HCT116 (cell line): ENCODE measurements around the gene SLC25A48. TPM values are rescaled to one million over a fixed set of nuclear protein-coding genes. Genes with fewer than 3 reads are reported as not detected.

ENCODE experiments used
- ATAC-seq: fragments of 200-7000 bp; cut with Tn5 transposase; 2 replicates; pipeline ENCODE4 v1.9.1; 2020; ENCODE audit warnings: mild to moderate bottlenecking, moderate library complexity
- BruUV-seq: library from RNA; stranded (reverse); fragments of 400-500 nt; replicated peaks from 2 replicates; lab custom pipeline; 2021; lab: Mats Ljungman, UMichigan
- CTCF ChIA-PET: fragments of 300-600 bp; sonication (Branson Sonifier 250); formaldehyde crosslinking; loops from one replicate; lab custom pipeline; 2021; ENCODE audit warnings: antibody characterized with exemption; lab: Charles Lee
- POLR2A ChIA-PET: fragments of 300-600, 350-600 bp; sonication (Branson Sonifier 250); formaldehyde crosslinking; loops from one replicate; lab custom pipeline; 2021; ENCODE audit warnings: antibody characterized with exemption; lab: Charles Lee
- RAD21 ChIA-PET, 2 experiments: fragments of 300-600 bp; sonication (Branson Sonifier 250); formaldehyde crosslinking; loops; one replicate each; lab custom pipeline; 2023; ENCODE audit warnings: low total read pairs in 2 of 2; ENCODE audit not compliant: uncharacterized antibody in 2 of 2, unreplicated experiment in 2 of 2, low non-redundant PET in 1 of 2; lab: Charles Lee
- DNase-seq: peaks from one replicate; pipeline ENCODE4 v3.0.0-alpha.2; 2010; ENCODE audit warnings: low read depth, low spot score
- H2AFZ ChIP-seq: fragments of 200-600 bp; shearing (Covaris generic), sonication (generic); 2 replicates; pipeline ENCODE4 v1.6.1; 2017; ENCODE audit warnings: low read depth, mixed run types, mixed read lengths, antibody characterized with exemption, low read length; ENCODE audit not compliant: poor library complexity, severe bottlenecking
- H3K27ac ChIP-seq: 2 replicates; pipeline ENCODE4 v1.5.1; 2012; ENCODE audit warnings: low read depth, low read length
- H3K27me3 ChIP-seq: fragments of 200-600 bp; sonication (generic); 2 replicates; pipeline ENCODE4 v1.6.1; 2016; ENCODE audit warnings: mixed run types, low read length, mixed read lengths; ENCODE audit not compliant: insufficient read depth
- H3K36me3 ChIP-seq, 2 experiments: fragments of 200-500 bp in 1 of 2; fragments of 200-600 bp in 1 of 2; sonication (Bioruptor generic) in 1 of 2; sonication (generic) in 1 of 2; 2 replicates each; pipeline versions ENCODE4 v1.5.1 to v1.6.1; 2014 to 2016; ENCODE audit warnings: low read length in 2 of 2, inconsistent platforms in 1 of 2, mixed read lengths in 1 of 2, mixed run types in 1 of 2; ENCODE audit not compliant: insufficient read depth in 2 of 2, control insufficient read depth in 1 of 2
- H3K4me1 ChIP-seq, 2 experiments: fragments of 200-600 bp in 1 of 2; sonication (generic) in 1 of 2; 2 replicates each; pipeline versions ENCODE4 v1.5.1 to v1.6.1; 2012 to 2017; ENCODE audit warnings: low read length in 2 of 2, inconsistent platforms in 1 of 2, mild to moderate bottlenecking in 1 of 2, mixed read lengths in 1 of 2, mixed run types in 1 of 2, moderate library complexity in 1 of 2; ENCODE audit not compliant: insufficient read depth in 2 of 2, control insufficient read depth in 1 of 2
- H3K4me2 ChIP-seq: fragments of 200-600 bp; sonication (generic); 2 replicates; pipeline ENCODE4 v1.6.1; 2017; ENCODE audit warnings: mixed run types, low read length, mixed read lengths
- H3K4me3 ChIP-seq, 2 experiments: fragments of 200-600 bp in 1 of 2; sonication (generic) in 1 of 2; replicated peaks in 1 of 2; 2 replicates each; pipeline ENCODE4 v1.5.1; 2011 to 2016; ENCODE audit warnings: low read length in 2 of 2, control low read depth in 1 of 2, low read depth in 1 of 2, mild to moderate bottlenecking in 1 of 2, mixed read lengths in 1 of 2, mixed run types in 1 of 2
- H3K79me2 ChIP-seq: fragments of 200-600 bp; sonication (generic); 2 replicates; pipeline ENCODE4 v1.6.1; 2017; ENCODE audit warnings: mild to moderate bottlenecking, mixed run types, low read length, moderate library complexity, mixed read lengths; ENCODE audit not compliant: insufficient read depth
- H3K9ac ChIP-seq: fragments of 200-600 bp; sonication (generic); 2 replicates; pipeline ENCODE4 v1.6.1; 2016; ENCODE audit warnings: low read length, mixed read lengths
- H3K9me2 ChIP-seq: fragments of 200-600 bp; sonication (generic), shearing (Covaris generic); 2 replicates; pipeline ENCODE4 v1.6.1; 2017; ENCODE audit warnings: mixed run types, mild to moderate bottlenecking, moderate library complexity; ENCODE audit not compliant: insufficient read depth
- H3K9me3 ChIP-seq, 2 experiments: fragments of 200-500 bp in 1 of 2; fragments of 200-600 bp in 1 of 2; sonication (Bioruptor generic) in 1 of 2; sonication (generic) in 1 of 2; 2 replicates each; pipeline ENCODE4 v1.6.1; 2014 to 2017; ENCODE audit warnings: low read length in 2 of 2, mixed read lengths in 2 of 2, inconsistent platforms in 1 of 2, low read depth in 1 of 2, mild to moderate bottlenecking in 1 of 2, mixed run types in 1 of 2, moderate library complexity in 1 of 2; ENCODE audit not compliant: control insufficient read depth in 1 of 2, insufficient read depth in 1 of 2
- H4K20me1 ChIP-seq: fragments of 200-600 bp; sonication (generic), shearing (Covaris generic); 2 replicates; pipeline ENCODE4 v1.6.1; 2017; ENCODE audit warnings: mixed run types, mild to moderate bottlenecking, moderate library complexity; ENCODE audit not compliant: insufficient read depth
- CTCF ChIP-seq, 3 experiments: fragments of 200-600 bp in 1 of 3; sonication (generic) in 1 of 3; IDR thresholded peaks in 2 of 3; conservative IDR thresholded peaks in 1 of 3; 2 replicates each; pipeline ENCODE4 v1.5.1; 2012 to 2017; ENCODE audit warnings: low read depth in 2 of 3, low read length in 2 of 3, antibody characterized with exemption in 1 of 3, borderline replicate concordance in 1 of 3, control low read depth in 1 of 3, mild to moderate bottlenecking in 1 of 3, mixed read lengths in 1 of 3, mixed run types in 1 of 3, moderate library complexity in 1 of 3; ENCODE audit not compliant: insufficient read depth in 1 of 3
- EGR1 ChIP-seq: IDR thresholded peaks from 2 replicates; pipeline ENCODE4 v1.6.1; 2012; ENCODE audit warnings: low read depth
- ELF1 ChIP-seq: IDR thresholded peaks from 2 replicates; pipeline ENCODE4 v1.6.1; 2012; ENCODE audit warnings: low read depth, borderline replicate concordance
- EZH2 ChIP-seq: fragments of 200-600 bp; sonication (generic); IDR thresholded peaks from 2 replicates; pipeline ENCODE4 v1.6.1; 2017; ENCODE audit warnings: antibody characterized with exemption, mixed run types
- EZH2phosphoT487 ChIP-seq: fragments of 200-600 bp; IDR thresholded peaks from 2 replicates; pipeline ENCODE4 v1.6.1; 2018; ENCODE audit warnings: antibody characterized with exemption, borderline replicate concordance
- FOSL1 ChIP-seq: IDR thresholded peaks from 2 replicates; pipeline ENCODE4 v1.6.1; 2012; ENCODE audit warnings: low read depth
- JUND ChIP-seq: IDR thresholded peaks from 2 replicates; pipeline ENCODE4 v1.6.1; 2012
- MAX ChIP-seq: IDR thresholded peaks from 2 replicates; pipeline ENCODE4 v1.6.1; 2012
- POLR2A ChIP-seq: IDR thresholded peaks from 2 replicates; pipeline ENCODE4 v1.7.0; 2011; ENCODE audit warnings: borderline replicate concordance; ENCODE audit not compliant: insufficient read depth, insufficient read length; ENCODE audit errors: extremely low read depth
- POLR2AphosphoS5 ChIP-seq: IDR thresholded peaks from 2 replicates; pipeline ENCODE4 v1.6.1; 2011; ENCODE audit warnings: mild to moderate bottlenecking, low read depth, low read length, moderate library complexity
- RAD21 ChIP-seq: IDR thresholded peaks from 2 replicates; pipeline ENCODE4 v1.6.1; 2012; ENCODE audit warnings: low read depth, mild to moderate bottlenecking
- REST ChIP-seq: IDR thresholded peaks from 2 replicates; pipeline ENCODE4 v1.6.1; 2012; ENCODE audit warnings: low read depth
- SIN3A ChIP-seq: IDR thresholded peaks from 2 replicates; pipeline ENCODE4 v1.6.1; 2012; ENCODE audit warnings: low read depth
- SP1 ChIP-seq: IDR thresholded peaks from 2 replicates; pipeline ENCODE4 v1.6.1; 2012; ENCODE audit warnings: low read depth
- SRF ChIP-seq: IDR thresholded peaks from 2 replicates; pipeline ENCODE4 v1.6.1; 2012; ENCODE audit warnings: low read depth
- ZFX ChIP-seq: fragments of 450-650 bp; IDR thresholded peaks from 2 replicates; pipeline ENCODE4 v1.6.1; 2017
- ZNF274 ChIP-seq: fragments of 200-500 bp; sonication (Bioruptor generic); IDR thresholded peaks from 2 replicates; pipeline ENCODE4 v1.6.1; 2014; ENCODE audit warnings: mild to moderate bottlenecking, low read depth, low read length, inconsistent platforms
- intact Hi-C: fragments of 100-400 bp; cut with micrococcal nuclease; formaldehyde crosslinking; loops from 2 replicates; pipeline ENCODE4 v1.10.0; 2022
- total RNA-seq: library from RNA; stranded (reverse); gene quantifications from one replicate; pipeline ENCODE4 v1.2.1, GENCODE V29; 2021; ENCODE audit not compliant: unreplicated experiment
- TF ChIP-seq, protein P1 (sequence below): IDR thresholded peaks from 2 replicates; pipeline ENCODE4 v1.6.1; 2012

SLC25A48 gene
- total RNA-seq, 1 experiment from 2014 or later = 2.8 TPM

GRCh38 chr5:135800656-135801055 is 33.8 kb upstream of the SLC25A48 start:
- no peak for TF ChIP-seq POLR2AphosphoS5
- no peak for TF ChIP-seq SIN3A
- TF ChIP-seq ZFX = no peak
- no peak for TF ChIP-seq CTCF (IDR thresholded peaks at IDR 0.05 in 2 of 3, conservative IDR thresholded peaks at IDR 0.05 in 1 of 3; ENCODE audit: borderline replicate concordance in 1 of 3, insufficient read depth in 1 of 3, low read depth in 2 of 3, low read length in 2 of 3)
- TF ChIP-seq, protein P1, sequence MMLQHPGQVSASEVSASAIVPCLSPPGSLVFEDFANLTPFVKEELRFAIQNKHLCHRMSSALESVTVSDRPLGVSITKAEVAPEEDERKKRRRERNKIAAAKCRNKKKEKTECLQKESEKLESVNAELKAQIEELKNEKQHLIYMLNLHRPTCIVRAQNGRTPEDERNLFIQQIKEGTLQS = no peak
- TF ChIP-seq ZNF274 = no peak
- TF ChIP-seq SP1 = no peak
- no peak for TF ChIP-seq MAX
- TF ChIP-seq RAD21 = no peak
- no peak for TF ChIP-seq SRF
- TF ChIP-seq FOSL1 = no peak
- TF ChIP-seq EZH2 = no peak
- no peak for TF ChIP-seq POLR2A
- TF ChIP-seq REST = no peak
- TF ChIP-seq JUND = no peak
- TF ChIP-seq ELF1 = no peak
- no peak for TF ChIP-seq EGR1
- TF ChIP-seq EZH2phosphoT487 = no peak
- H3K79me2 ChIP-seq = no peaks in the 10 kb centered on the region
- no TSS peak for BruUV-seq
- ATAC-seq (no peak), DNase-seq (no peak)
- H3K36me3 ChIP-seq = no peaks in the 10 kb centered on the region
- ChIA-PET POLR2A (no interaction called here), RAD21 (no interaction called here), CTCF (no interaction called here)
- no peaks in the 10 kb centered on the region for H3K9me2 ChIP-seq
- no peak overlapping the region for H3K4me3 ChIP-seq
- H3K4me1 ChIP-seq = no peaks in the 10 kb centered on the region
- H3K4me2 ChIP-seq = no peak overlapping the region
- no peaks in the 10 kb centered on the region for H3K9me3 ChIP-seq
- no peak overlapping the region for H2AFZ ChIP-seq
- H3K27me3 ChIP-seq = peaks cover 41% of the 10 kb centered on the region
- intact Hi-C loops = no loop called here
- no peak overlapping the region for H3K27ac ChIP-seq
- no peaks in the 10 kb centered on the region for H4K20me1 ChIP-seq
- H3K9ac ChIP-seq = no peak overlapping the region
